GM21360 (cell line): ENCODE results near the gene MIPEP.

Experiments used
- ATAC-seq: cut with Tn5 transposase; IDR thresholded peaks from one replicate; pipeline ENCODE4 v1.9.1; 2021; ENCODE audit warnings: mild to moderate bottlenecking, moderate library complexity; ENCODE audit not compliant: unreplicated experiment

MIPEP gene

GRCh38 chr13:23811366-23812062 lies 77.7 kb downstream of the MIPEP start:
- ATAC-seq, result no peak

GRCh38 chr13:23810685-23811240 lies 78.4 kb downstream of the MIPEP start:
- ATAC-seq, result no peak

- ATAC-seq, result no peak
Observed at GRCh38 chr13:23808803-23809202, 80.4 kb downstream of the MIPEP start.

- ATAC-seq, result peak; percentile 12
Observed at GRCh38 chr13:23806874-23807526, 82.2 kb downstream of the MIPEP start.

- no peak for ATAC-seq
Observed at GRCh38 chr13:23805821-23806220, 83.4 kb downstream of the MIPEP start.

- no peak for ATAC-seq
Observed at GRCh38 chr13:23805122-23805521, 84.1 kb downstream of the MIPEP start.

GRCh38 chr13:23804166-23804565 lies 85.0 kb downstream of the MIPEP start:
- ATAC-seq, result no peak

GRCh38 chr13:23801141-23801540 lies 88.1 kb downstream of the MIPEP start:
- no peak for ATAC-seq

- peak; percentile 74 for ATAC-seq
Observed at GRCh38 chr13:23799945-23800344, 89.3 kb downstream of the MIPEP start.

GRCh38 chr13:23797276-23797903 lies 91.8 kb downstream of the MIPEP start:
- ATAC-seq, result no peak

- no peak for ATAC-seq
Observed at GRCh38 chr13:23796551-23796950, 92.6 kb downstream of the MIPEP start.

GRCh38 chr13:23794267-23795161 lies 94.7 kb downstream of the MIPEP start:
- ATAC-seq, result no peak

- no peak for ATAC-seq
Observed at GRCh38 chr13:23793711-23794110, 95.5 kb downstream of the MIPEP start.

- no peak for ATAC-seq
Observed at GRCh38 chr13:23792680-23793079, 96.5 kb downstream of the MIPEP start.

GRCh38 chr13:23790577-23791170 lies 98.5 kb downstream of the MIPEP start:
- ATAC-seq, result no peak

GRCh38 chr13:23789576-23790346 lies 99.4 kb downstream of the MIPEP start:
- ATAC-seq, result no peak

- ATAC-seq, result no peak
Observed at GRCh38 chr13:23788459-23788858, 100.7 kb downstream of the MIPEP start.

- ATAC-seq, result no peak
Observed at GRCh38 chr13:23787464-23787863, 101.7 kb downstream of the MIPEP start.

GRCh38 chr13:23786607-23787006 lies 102.6 kb downstream of the MIPEP start:
- ATAC-seq, result no peak

- ATAC-seq, result no peak
Observed at GRCh38 chr13:23778879-23779278, 110.3 kb downstream of the MIPEP start.
